Peyer's patch (tissue), 4 donors: ENCODE results near the gene EPS8L3. TPM values are rescaled to one million over a fixed set of nuclear protein-coding genes. Genes with fewer than 3 reads are reported as not detected.

Experiments used
- DNase-seq, 3 donors: peaks; one replicate each; pipeline ENCODE4 v3.0.0-alpha.2; 2017 to 2019
- H3K27ac ChIP-seq, 4 donors: fragments of 200-600 bp; sonication (generic); one replicate each; pipeline ENCODE4 v1.5.1; 2016 to 2019
- H3K27me3 ChIP-seq, 2 donors: fragments of 200-600 bp; sonication (generic); one replicate each; pipeline ENCODE4 v1.5.1; 2019
- H3K36me3 ChIP-seq, 3 donors: fragments of 200-600 bp; sonication (generic); one replicate each; pipeline ENCODE4 v1.5.1; 2016 to 2019
- H3K4me1 ChIP-seq, 4 donors: fragments of 200-600 bp; sonication (generic); one replicate each; pipeline ENCODE4 v1.5.1; 2016 to 2019
- H3K4me3 ChIP-seq, 4 donors: fragments of 200-600 bp; sonication (generic); 1 replicate in 3 of 4; 2 replicates in 1 of 4; pipeline ENCODE4 v1.5.1; 2016 to 2019; ENCODE audit warnings: mild to moderate bottlenecking in 1 of 4
- H3K9me3 ChIP-seq, 4 donors: fragments of 200-600 bp; sonication (generic); one replicate each; pipeline ENCODE4 v1.5.1; 2016 to 2019; ENCODE audit warnings: mild to moderate bottlenecking in 1 of 4
- CTCF ChIP-seq, 6 experiments: fragments of 450-650 bp in 4 of 6; fragments of 200-600 bp in 2 of 6; sonication (generic) in 1 of 6; IDR thresholded peaks; one replicate each; pipeline ENCODE4 v1.5.1; 2017 to 2019; ENCODE audit warnings: antibody characterized with exemption in 6 of 6, mild to moderate bottlenecking in 3 of 6, moderate library complexity in 1 of 6
- POLR2A ChIP-seq, 2 donors: fragments of 450-650 bp; IDR thresholded peaks; one replicate each; pipeline ENCODE4 v1.5.1; 2017; ENCODE audit warnings: antibody characterized with exemption in 2 of 2, mild to moderate bottlenecking in 2 of 2, moderate library complexity in 2 of 2
- total RNA-seq, 4 donors: library from RNA; depleted of rRNA; stranded (reverse); fragments of >200 nt; gene quantifications; one replicate each; pipeline ENCODE4 v1.1.0, GENCODE V29; 2016

EPS8L3 gene
- total RNA-seq, 4 donors from 2014 or later, result 263 to 745 (median 649) TPM

DNA sequence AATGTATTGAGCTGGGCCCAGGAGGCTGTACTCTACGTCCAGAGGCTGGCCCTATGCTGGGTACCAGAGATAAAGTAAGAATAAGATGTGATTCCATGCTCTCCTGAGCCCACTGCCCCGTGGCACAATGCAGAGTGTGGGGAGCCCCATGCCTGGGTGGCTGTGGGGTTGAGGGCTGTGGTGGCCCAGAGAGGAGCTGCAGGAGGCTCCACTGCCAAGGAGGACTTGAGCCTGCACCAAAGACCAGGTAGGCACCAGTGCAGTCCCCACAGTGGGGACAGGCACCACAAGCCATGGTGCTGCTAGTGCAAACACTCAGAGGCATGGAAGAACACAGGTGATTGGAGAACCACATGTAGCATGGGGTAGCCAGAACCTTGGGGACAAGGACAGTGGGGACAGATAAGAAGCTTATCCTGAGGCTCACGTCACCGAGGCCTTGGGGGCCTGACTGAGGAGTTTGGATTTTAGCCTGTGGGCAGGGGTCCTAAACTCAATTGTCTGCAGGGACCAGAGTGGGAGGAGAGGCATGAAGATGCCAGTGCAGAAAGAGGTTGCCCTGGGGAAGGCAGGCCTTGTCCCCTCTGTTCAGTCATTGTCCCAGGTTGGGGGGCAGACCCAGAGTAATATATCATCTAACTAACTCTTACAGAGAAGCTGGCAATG lies 21.9 kb upstream of the EPS8L3 start:
- TF ChIP-seq CTCF (IDR thresholded peaks at IDR 0.05) (no peak), POLR2A (IDR thresholded peaks at IDR 0.05) (no peak)
- no peaks in the 10 kb centered on the region for H3K36me3 ChIP-seq
- H3K9me3 ChIP-seq, result no peaks in the 10 kb centered on the region
- peak in 2 of 3 donors; percentile 24 to 36 for DNase-seq
- H3K4me3 ChIP-seq, result no peak overlapping the region
- H3K4me1 ChIP-seq, result peaks cover 0 to 48% (median 4%) of the 10 kb centered on the region in 4 donors
- H3K27me3 ChIP-seq, result no peaks in the 10 kb centered on the region
- H3K27ac ChIP-seq, result no peak overlapping the region

DNA sequence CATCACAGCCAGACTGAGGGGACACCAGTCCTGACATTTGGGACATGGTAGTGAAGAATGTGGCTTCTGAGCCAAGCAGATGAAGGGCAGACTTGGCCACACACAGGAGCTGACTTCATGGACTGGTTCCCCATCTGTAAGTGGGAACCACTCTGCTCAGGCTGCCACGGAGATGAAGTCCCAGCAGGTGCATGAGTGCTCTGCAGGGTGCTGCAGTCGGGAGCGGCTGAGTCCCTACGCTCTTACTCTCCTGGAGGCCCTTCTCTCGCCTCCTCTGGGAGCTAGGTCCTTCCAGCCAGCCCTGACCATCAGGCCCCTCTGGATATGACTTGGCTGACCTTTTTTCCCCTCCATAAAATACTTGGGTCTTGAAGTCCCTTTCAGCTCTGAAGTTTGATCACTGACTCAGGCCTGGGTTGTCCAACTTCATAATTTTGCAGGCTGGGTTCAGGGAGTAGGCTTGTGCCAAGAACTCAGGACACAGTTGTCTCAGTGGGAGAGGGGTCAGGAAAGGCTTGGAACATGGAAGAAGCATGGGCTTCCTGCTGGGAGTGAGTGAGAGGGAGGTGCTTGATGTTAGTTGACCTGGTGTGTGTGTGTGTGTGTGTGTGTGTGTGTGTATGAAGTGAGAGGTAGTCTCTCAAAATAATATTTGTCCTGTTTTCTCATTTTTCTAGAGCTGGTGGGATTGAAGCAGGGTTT lies 21.0 kb upstream of the EPS8L3 start:
- no peaks in the 10 kb centered on the region for H3K9me3 ChIP-seq
- no peaks in the 10 kb centered on the region for H3K36me3 ChIP-seq
- TF ChIP-seq CTCF (IDR thresholded peaks at IDR 0.05) (no peak), POLR2A (IDR thresholded peaks at IDR 0.05) (no peak)
- H3K4me3 ChIP-seq, result no peak overlapping the region
- H3K27me3 ChIP-seq, result no peaks in the 10 kb centered on the region
- no peak overlapping the region for H3K27ac ChIP-seq
- peak in 2 of 3 donors; percentile 37 to 41 for DNase-seq
- peaks cover 0 to 47% (median 0%) of the 10 kb centered on the region in 4 donors for H3K4me1 ChIP-seq

DNA sequence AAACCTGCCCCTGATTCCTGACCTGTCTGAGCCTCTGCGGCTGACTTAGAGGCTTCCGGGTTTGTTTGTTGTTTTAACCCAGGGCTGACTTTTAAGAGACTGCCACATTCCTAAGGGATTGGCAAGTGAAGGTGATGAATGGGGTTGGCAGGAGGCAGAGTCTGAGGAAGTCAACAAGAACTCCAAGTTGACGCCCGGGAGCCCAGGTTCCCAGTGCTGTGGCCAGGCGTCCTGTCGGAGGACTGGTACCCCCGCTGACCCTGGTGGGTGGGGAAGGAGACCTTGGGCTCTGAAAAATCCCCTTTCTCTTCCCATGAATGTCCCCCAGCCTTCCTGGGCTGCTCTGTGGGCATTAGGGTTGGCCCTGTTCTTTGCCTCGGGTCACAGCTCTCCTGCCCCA lies 19.7 kb upstream of the EPS8L3 start:
- Histone ChIP-seq H3K9me3 (no peaks in the 10 kb centered on the region), H3K27ac (peak overlapping the region; percentile 15 to 66 (median 36)), H3K4me3 (no peak overlapping the region), H3K36me3 (no peaks in the 10 kb centered on the region), H3K27me3 (no peaks in the 10 kb centered on the region), H3K4me1 (peaks cover 0 to 38% (median 0%) of the 10 kb centered on the region in 4 donors)
- peak in 2 of 3 donors; percentile 46 to 48 for DNase-seq
- no peak for TF ChIP-seq CTCF (IDR thresholded peaks at IDR 0.05)
- TF ChIP-seq POLR2A (IDR thresholded peaks at IDR 0.05), result no peak

- H3K9me3 ChIP-seq, result no peaks in the 10 kb centered on the region
- peak overlapping the region; percentile 15 to 66 (median 44) for H3K27ac ChIP-seq
- DNase-seq, result peak in 1 of 3 donors; percentile 28
- H3K27me3 ChIP-seq, result no peaks in the 10 kb centered on the region
- H3K4me3 ChIP-seq, result no peak overlapping the region
- TF ChIP-seq POLR2A (IDR thresholded peaks at IDR 0.05), result no peak
- TF ChIP-seq CTCF (IDR thresholded peaks at IDR 0.05), result no peak
- peaks cover 0 to 34% (median 0%) of the 10 kb centered on the region in 4 donors for H3K4me1 ChIP-seq
- no peaks in the 10 kb centered on the region for H3K36me3 ChIP-seq
These were observed 19.2 kb upstream of the EPS8L3 start for GRCh38 chr1:109782927-109783326.

DNA sequence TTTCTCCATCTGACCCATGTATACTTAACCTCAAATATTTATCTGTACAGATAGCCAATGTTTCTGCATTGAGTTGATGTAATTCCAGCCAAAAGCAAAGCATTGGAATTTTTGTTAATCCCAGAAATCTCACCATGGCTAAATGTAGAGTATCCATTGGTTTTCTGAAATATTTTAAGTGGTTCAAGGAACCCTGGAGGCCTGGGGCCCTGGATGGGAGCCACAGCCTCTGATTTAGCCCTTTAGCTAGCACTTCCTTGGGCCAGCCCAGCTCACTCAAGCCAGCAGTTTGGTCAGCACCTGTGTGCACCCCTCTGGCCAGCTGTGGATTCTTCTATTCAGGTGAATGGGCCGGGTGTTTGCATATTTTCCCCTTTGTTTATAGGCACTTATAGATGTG lies 18.8 kb upstream of the EPS8L3 start:
- H3K27me3 ChIP-seq, result no peaks in the 10 kb centered on the region
- DNase-seq, result peak in 2 of 3 donors; percentile 47 to 54
- no peaks in the 10 kb centered on the region for H3K36me3 ChIP-seq
- H3K9me3 ChIP-seq, result no peaks in the 10 kb centered on the region
- peak overlapping the region; percentile 15 to 66 (median 44) for H3K27ac ChIP-seq
- no peak for TF ChIP-seq POLR2A (IDR thresholded peaks at IDR 0.05)
- TF ChIP-seq CTCF (IDR thresholded peaks at IDR 0.05), result no peak
- H3K4me3 ChIP-seq, result no peak overlapping the region
- peaks cover 0 to 31% (median 0%) of the 10 kb centered on the region in 4 donors for H3K4me1 ChIP-seq
